Measurements from ENCODE around the gene PROX2.

PROX2 gene

DNA sequence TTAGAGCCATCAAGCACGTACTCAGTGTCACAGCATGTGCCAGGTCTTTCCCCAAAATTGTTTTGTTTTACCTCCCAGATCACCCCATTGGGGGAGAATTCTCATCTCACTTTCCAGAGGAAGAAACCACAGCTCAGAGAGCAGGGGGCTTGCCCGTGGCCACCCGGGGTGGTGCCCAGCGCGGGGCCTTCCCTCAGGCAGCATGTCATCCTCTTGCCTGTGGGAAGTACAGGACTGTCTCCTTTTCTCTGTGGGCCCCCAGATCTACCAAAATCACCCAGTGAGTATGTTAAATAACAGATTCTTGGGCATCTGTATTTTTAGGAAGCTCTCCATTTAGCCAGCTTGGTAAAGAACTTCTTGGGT is 41.2 kb upstream of the PROX2 start:
- FAIRE-seq (no peak), DNase-seq (ENCODE audit: insufficient read length) (no peak)
- TF ChIP-seq TAF1 (IDR thresholded peaks at IDR 0.05; ENCODE audit: borderline replicate concordance, low read depth, low read length) (no peak), POLR2AphosphoS5 (IDR thresholded peaks at IDR 0.05; ENCODE audit: low read depth, low read length) (no peak), POLR2A (IDR thresholded peaks at IDR 0.05; ENCODE audit: low read depth, low read length) (no peak)

DNA sequence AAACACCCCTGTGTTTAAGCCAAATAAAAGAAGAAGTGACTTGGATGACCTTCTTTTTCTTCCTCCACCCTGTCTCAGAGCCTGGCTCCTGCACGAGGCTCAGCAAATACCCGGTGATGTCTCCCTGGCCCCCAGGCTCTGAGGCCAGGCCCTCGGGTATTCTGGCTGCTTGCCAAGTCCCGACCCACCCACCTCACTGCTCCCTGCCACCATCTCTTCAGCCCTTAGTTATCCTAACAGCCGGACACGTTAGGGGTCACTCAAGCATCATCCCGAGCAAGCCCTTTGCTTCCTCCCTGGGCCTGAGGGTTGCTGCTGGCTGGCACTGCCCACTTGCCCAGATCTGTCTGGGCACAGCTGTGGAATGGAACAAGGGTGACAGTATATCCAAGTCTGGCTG is 39.9 kb upstream of the PROX2 start:
- DNase-seq (ENCODE audit: insufficient read length) (no peak), FAIRE-seq (no peak)
- no peak for TF ChIP-seq TAF1 (IDR thresholded peaks at IDR 0.05; ENCODE audit: borderline replicate concordance, low read depth, low read length)
- TF ChIP-seq POLR2A (IDR thresholded peaks at IDR 0.05; ENCODE audit: low read depth, low read length) = no peak
- no peak for TF ChIP-seq POLR2AphosphoS5 (IDR thresholded peaks at IDR 0.05; ENCODE audit: low read depth, low read length)

DNA sequence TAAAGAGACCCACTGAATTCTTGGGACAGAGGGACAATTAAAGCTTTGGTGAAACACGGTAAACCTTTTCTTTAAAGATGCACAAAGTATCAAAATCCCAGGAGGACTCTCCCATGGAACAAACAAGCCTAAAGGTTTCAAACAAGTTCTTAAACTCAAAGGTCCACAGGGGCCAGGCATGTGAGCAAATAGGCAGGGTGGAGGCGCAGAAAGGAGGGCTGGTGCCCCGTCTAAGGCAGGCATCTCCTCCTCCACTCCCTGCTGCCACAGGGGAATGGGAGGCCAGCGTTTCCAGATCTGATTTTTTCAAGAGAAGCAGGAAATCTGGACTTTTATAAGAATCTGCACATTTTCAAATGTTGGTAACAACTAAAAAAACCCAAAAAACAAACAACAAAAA is 39.5 kb upstream of the PROX2 start:
- no peak for DNase-seq (ENCODE audit: insufficient read length)
- no peak for FAIRE-seq

DNA sequence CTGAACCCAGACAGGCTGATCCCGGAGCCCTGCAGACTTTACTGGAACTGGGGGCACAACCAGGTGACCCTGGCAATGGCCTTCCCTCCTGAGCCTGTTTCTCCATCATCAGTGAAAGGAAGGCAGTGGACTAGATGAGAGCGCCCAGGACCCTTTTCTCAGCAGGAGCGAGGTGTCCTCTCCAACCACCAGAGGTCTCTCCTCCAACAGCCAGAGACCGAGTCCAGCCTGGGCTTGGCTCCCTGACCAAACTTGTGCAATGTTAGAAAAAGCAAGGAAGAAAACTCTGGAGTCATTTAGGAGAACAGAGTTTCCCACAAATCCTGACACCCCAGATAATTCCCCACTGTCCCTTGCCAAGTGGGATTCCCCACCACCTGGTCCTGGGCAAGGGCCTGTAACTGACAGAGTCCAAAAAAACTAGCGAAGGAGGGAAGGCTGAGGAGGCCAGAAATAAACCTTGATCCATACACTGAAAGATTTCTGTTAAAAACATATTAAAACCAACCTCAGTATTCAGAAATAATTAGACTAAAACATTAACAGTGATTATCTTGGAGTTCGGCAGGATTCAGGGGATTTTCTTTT is 38.1 kb upstream of the PROX2 start:
- FAIRE-seq = peak; percentile 81
- TF ChIP-seq POLR2AphosphoS5 (IDR thresholded peaks at IDR 0.05; ENCODE audit: low read depth, low read length) (no peak), POLR2A (IDR thresholded peaks at IDR 0.05; ENCODE audit: low read depth, low read length) (no peak), TAF1 (IDR thresholded peaks at IDR 0.05; ENCODE audit: borderline replicate concordance, low read depth, low read length) (no peak)
- DNase-seq (ENCODE audit: insufficient read length) = no peak

More for the DNA sequence above, 39.5 kb upstream of the PROX2 start:
- no peak for TF ChIP-seq POLR2AphosphoS5 (IDR thresholded peaks at IDR 0.05; ENCODE audit: low read depth, low read length)
- TF ChIP-seq POLR2A (IDR thresholded peaks at IDR 0.05; ENCODE audit: low read depth, low read length) = no peak
- TF ChIP-seq TAF1 (IDR thresholded peaks at IDR 0.05; ENCODE audit: borderline replicate concordance, low read depth, low read length) = no peak

DNA sequence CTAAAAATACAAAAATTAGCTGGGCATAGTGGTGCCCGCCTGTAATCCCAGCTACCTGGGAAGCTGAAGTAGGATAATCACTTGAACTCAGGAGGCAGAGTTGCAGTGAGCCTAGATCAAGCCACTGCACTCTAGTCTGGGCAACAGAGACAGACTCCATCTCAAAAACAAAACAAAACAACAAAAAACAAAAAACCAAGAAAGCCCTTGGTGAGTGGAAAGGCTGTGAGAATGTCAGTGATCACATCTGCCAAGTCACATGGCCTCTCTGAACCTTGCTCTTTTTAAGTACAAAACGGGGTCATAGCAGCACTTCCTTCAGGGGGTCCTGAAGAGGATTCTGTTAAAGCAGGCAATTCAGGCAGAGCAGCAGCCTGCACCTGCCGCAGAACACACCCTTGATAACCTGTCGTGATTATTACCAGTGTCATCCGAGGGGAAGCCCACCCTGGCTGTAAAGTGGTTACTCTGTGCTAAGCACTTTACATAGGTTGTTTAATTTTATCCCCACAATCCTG is 37.5 kb upstream of the PROX2 start:
- no peak for FAIRE-seq
- no peak for DNase-seq (ENCODE audit: insufficient read length)
- TF ChIP-seq POLR2A (IDR thresholded peaks at IDR 0.05; ENCODE audit: low read depth, low read length) = no peak
- no peak for TF ChIP-seq POLR2AphosphoS5 (IDR thresholded peaks at IDR 0.05; ENCODE audit: low read depth, low read length)
- TF ChIP-seq TAF1 (IDR thresholded peaks at IDR 0.05; ENCODE audit: borderline replicate concordance, low read depth, low read length) = no peak

DNA sequence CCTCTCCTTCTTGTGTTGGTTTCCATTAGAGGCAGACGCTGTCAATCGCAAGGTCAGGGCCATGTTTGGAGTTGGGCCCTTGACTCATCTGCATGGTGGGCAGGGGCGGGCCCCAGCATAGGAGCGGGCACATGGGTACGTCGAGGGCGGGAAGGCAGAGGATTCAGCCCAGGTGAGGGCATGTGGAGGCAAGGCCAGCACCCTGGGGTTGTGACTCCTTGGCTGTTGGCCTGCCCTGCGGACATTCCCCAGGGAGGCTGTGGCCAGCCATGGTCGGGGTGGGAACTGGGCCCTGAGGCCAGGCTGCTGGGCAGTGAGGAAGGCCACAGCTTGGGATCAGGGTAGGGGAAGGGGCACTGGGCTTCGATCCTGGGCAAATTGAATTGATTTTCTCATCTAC is 36.9 kb upstream of the PROX2 start:
- DNase-seq (ENCODE audit: insufficient read length) = no peak
- no peak for TF ChIP-seq POLR2AphosphoS5 (IDR thresholded peaks at IDR 0.05; ENCODE audit: low read depth, low read length)
- TF ChIP-seq TAF1 (IDR thresholded peaks at IDR 0.05; ENCODE audit: borderline replicate concordance, low read depth, low read length) = no peak
- TF ChIP-seq POLR2A (IDR thresholded peaks at IDR 0.05; ENCODE audit: low read depth, low read length) = no peak
- FAIRE-seq = no peak

DNA sequence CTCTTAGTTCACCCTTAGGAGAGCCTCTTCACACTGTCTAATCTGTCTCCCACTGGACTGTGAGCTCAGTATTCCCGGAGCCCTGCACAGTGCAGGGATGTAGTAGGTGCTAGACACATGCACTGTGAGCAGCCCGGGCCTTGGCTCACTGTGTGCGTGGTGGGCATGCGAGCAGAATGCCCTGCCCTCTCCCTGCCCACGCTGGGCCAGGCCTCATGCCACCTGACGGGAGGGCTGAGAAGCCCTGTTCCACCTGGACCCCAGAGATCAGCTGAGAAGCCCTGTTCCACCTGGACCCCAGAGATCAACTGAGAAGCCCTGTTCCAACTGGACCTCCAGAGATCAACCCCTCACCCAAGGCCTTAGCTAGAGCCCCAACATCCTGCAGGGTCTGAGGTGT is 36.2 kb upstream of the PROX2 start:
- FAIRE-seq (no peak), DNase-seq (ENCODE audit: insufficient read length) (no peak)
- TF ChIP-seq POLR2A (IDR thresholded peaks at IDR 0.05; ENCODE audit: low read depth, low read length) (no peak), TAF1 (IDR thresholded peaks at IDR 0.05; ENCODE audit: borderline replicate concordance, low read depth, low read length) (no peak), POLR2AphosphoS5 (IDR thresholded peaks at IDR 0.05; ENCODE audit: low read depth, low read length) (no peak)

DNA sequence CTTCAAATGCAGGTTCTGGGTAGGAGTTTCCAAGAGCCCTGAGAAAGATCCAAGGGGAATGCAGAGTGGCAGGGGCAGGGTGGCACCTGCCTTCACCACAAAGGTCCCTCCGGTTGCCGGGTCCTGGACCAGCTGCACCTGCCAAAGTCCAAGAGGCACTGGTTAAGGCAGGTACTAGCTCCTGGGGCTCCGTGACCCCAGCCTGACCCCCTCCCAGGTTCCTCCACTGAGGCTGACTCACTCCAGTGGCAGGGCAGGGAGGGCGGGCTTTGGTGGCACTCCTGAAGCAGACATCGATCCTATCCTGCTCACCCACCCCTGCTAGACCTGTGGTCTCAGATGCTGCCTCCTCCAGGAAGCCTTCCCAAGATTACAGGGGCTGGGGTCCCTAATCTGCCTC is 35.8 kb upstream of the PROX2 start:
- DNase-seq (ENCODE audit: insufficient read length) = no peak
- no peak for FAIRE-seq
- TF ChIP-seq TAF1 (IDR thresholded peaks at IDR 0.05; ENCODE audit: borderline replicate concordance, low read depth, low read length) (no peak), POLR2AphosphoS5 (IDR thresholded peaks at IDR 0.05; ENCODE audit: low read depth, low read length) (no peak), POLR2A (IDR thresholded peaks at IDR 0.05; ENCODE audit: low read depth, low read length) (no peak)

DNA sequence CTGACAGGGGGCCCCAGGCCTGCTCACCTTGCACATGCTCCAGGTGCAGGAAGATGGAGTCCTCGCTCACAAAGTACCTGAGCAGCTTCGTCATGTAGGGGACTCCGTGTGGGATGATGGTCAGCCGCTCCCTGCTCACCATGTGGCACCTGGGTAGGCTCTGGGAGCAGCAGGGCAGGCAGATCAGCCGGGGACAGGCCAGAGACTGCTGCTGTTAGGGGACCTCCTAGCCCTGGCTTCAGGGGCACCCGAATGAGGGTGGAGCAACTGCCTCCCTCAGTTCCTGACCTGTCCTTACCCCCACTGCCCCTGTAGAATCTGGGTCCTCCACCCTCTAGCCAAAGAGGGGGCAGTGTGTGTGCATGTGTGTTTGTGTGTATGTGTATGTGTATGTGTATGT is 35.3 kb upstream of the PROX2 start:
- no peak for TF ChIP-seq POLR2AphosphoS5 (IDR thresholded peaks at IDR 0.05; ENCODE audit: low read depth, low read length)
- TF ChIP-seq TAF1 (IDR thresholded peaks at IDR 0.05; ENCODE audit: borderline replicate concordance, low read depth, low read length) = no peak
- no peak for TF ChIP-seq POLR2A (IDR thresholded peaks at IDR 0.05; ENCODE audit: low read depth, low read length)
- DNase-seq (ENCODE audit: insufficient read length) (no peak), FAIRE-seq (peak; percentile 21)

DNA sequence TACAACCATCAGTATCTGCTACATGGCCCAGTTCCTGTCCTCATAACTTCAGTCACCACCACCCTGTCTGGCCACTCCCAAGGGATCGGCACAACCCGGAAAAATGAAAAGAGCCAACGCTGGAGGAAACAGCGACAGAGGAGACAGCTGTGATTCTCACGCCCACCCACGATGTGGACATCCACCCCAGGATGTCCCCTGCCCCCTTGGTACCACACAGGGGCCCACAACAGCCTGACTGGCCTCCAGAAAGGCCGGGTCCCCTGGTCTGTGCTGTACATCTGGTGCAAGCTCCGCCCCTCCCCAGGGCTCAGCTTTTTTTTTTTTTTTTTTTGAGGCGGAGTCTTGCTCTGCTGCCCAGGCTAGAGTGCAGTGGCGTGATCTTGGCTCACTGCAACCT is 34.6 kb upstream of the PROX2 start:
- no peak for DNase-seq (ENCODE audit: insufficient read length)
- no peak for TF ChIP-seq POLR2AphosphoS5 (IDR thresholded peaks at IDR 0.05; ENCODE audit: low read depth, low read length)
- no peak for FAIRE-seq

DNA sequence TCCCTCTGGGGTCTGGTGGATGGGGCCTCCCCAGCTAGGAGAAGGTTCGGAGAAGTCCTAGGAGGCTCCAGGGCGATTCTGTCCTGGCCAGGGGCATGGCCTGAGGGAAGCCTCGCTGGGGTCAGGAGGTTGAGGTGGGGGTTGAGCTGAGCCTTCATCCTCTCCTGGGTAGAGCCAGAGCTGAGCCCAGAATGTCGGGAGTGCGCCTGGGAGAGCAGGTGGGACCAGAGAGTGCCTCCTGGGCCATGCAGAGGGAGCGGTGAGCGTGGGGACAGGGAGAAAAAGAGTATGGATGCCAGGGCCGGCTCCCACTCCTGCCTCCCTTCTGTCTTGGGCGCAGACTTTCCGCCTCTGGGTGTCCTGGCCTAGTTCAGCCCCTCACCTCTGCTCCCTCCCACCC is 34.0 kb upstream of the PROX2 start:
- FAIRE-seq (no peak), DNase-seq (ENCODE audit: insufficient read length) (no peak)
- TF ChIP-seq POLR2A (IDR thresholded peaks at IDR 0.05; ENCODE audit: low read depth, low read length) (no peak), POLR2AphosphoS5 (IDR thresholded peaks at IDR 0.05; ENCODE audit: low read depth, low read length) (no peak), TAF1 (IDR thresholded peaks at IDR 0.05; ENCODE audit: borderline replicate concordance, low read depth, low read length) (no peak)

DNA sequence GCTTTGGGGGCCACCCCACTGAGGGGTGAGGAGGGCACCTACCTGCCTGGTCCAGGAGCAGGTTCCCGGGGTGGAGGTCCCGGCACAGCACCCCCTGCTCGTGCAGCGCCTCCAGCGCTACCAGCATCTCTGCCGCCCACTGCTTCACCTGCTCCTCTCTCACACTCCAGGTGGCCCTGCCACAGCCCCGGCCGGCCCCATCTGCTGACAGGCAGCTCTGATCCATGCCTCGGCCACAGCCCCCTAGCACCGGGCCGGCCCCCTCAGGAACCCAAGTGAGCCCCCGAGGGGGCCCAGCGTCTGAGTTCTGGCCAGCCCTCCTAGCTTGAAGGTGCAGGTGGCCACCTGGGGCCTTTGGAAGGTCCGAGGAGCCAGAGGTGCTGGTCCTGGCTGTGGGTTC is 33.6 kb upstream of the PROX2 start:
- FAIRE-seq = no peak
- TF ChIP-seq POLR2A (IDR thresholded peaks at IDR 0.05; ENCODE audit: low read depth, low read length) (no peak), TAF1 (IDR thresholded peaks at IDR 0.05; ENCODE audit: borderline replicate concordance, low read depth, low read length) (no peak), POLR2AphosphoS5 (IDR thresholded peaks at IDR 0.05; ENCODE audit: low read depth, low read length) (no peak)

More for the DNA sequence above, 33.6 kb upstream of the PROX2 start:
- DNase-seq (ENCODE audit: insufficient read length) = no peak
